ENCODE data around the gene HNRNPAB.
"Not testable (repeated sequence)": the region's sequence is repeated elsewhere in the genome, so short reads cannot be mapped to it uniquely, and the experiment has no call there.

GRCh38 chr5:178253632-178254031 lies 49.3 kb downstream of the HNRNPAB start:
- not testable (repeated sequence) for TF ChIP-seq CTCF (conservative IDR thresholded peaks at IDR 0.05 in 1 of 2, IDR thresholded peaks at IDR 0.05 in 1 of 2; ENCODE audit: extremely low read depth in 1 of 2, insufficient read depth in 1 of 2, low read depth in 1 of 2, low read length in 2 of 2); EZH2 (IDR thresholded peaks at IDR 0.05; ENCODE audit: borderline replicate concordance, low read length)
